Measurements from ENCODE around the gene CEP152.

DNA sequence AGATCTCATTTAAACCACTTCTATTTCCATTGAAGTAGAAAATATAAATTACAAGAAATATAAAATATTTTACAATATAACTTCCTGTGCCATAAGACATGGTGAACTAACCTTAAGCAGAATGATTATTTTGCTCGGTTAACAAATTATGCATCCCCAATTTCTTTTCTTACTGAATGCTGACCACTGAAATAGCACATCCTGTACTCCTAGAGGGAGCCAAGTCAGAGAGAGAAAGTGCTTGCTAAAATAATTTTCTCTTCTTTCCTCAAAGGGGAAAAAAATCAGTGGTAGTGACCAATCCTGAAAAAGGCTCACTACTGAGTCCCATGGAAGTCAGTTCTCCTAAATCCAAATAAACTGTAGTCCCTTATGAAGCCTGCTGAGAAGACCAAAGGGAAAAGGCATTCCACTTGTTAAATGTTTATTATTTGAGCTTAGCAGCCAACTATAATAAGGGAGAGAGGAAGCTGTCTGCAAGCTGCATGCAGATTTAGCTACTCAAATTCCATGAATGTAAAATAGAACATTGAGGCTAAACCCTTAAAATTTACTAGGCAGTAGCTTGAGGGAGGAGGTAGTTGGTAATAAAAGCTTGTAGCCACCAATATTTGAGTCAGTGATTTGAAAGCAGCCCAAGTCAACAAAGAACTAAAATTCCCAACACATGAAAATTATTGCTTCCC lies 33.1 kb downstream of the CEP152 start:
- TF ChIP-seq, protein P1, sequence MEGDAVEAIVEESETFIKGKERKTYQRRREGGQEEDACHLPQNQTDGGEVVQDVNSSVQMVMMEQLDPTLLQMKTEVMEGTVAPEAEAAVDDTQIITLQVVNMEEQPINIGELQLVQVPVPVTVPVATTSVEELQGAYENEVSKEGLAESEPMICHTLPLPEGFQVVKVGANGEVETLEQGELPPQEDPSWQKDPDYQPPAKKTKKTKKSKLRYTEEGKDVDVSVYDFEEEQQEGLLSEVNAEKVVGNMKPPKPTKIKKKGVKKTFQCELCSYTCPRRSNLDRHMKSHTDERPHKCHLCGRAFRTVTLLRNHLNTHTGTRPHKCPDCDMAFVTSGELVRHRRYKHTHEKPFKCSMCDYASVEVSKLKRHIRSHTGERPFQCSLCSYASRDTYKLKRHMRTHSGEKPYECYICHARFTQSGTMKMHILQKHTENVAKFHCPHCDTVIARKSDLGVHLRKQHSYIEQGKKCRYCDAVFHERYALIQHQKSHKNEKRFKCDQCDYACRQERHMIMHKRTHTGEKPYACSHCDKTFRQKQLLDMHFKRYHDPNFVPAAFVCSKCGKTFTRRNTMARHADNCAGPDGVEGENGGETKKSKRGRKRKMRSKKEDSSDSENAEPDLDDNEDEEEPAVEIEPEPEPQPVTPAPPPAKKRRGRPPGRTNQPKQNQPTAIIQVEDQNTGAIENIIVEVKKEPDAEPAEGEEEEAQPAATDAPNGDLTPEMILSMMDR (IDR thresholded peaks at IDR 0.05; ENCODE audit: insufficient read depth, low read length): no peak
- no peak for TF ChIP-seq GABPA (IDR thresholded peaks at IDR 0.05; ENCODE audit: low read depth)
- no peak for TF ChIP-seq POLR2AphosphoS5 (IDR thresholded peaks at IDR 0.05; ENCODE audit: low read depth)
- TF ChIP-seq, protein P2, sequence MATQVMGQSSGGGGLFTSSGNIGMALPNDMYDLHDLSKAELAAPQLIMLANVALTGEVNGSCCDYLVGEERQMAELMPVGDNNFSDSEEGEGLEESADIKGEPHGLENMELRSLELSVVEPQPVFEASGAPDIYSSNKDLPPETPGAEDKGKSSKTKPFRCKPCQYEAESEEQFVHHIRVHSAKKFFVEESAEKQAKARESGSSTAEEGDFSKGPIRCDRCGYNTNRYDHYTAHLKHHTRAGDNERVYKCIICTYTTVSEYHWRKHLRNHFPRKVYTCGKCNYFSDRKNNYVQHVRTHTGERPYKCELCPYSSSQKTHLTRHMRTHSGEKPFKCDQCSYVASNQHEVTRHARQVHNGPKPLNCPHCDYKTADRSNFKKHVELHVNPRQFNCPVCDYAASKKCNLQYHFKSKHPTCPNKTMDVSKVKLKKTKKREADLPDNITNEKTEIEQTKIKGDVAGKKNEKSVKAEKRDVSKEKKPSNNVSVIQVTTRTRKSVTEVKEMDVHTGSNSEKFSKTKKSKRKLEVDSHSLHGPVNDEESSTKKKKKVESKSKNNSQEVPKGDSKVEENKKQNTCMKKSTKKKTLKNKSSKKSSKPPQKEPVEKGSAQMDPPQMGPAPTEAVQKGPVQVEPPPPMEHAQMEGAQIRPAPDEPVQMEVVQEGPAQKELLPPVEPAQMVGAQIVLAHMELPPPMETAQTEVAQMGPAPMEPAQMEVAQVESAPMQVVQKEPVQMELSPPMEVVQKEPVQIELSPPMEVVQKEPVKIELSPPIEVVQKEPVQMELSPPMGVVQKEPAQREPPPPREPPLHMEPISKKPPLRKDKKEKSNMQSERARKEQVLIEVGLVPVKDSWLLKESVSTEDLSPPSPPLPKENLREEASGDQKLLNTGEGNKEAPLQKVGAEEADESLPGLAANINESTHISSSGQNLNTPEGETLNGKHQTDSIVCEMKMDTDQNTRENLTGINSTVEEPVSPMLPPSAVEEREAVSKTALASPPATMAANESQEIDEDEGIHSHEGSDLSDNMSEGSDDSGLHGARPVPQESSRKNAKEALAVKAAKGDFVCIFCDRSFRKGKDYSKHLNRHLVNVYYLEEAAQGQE (IDR thresholded peaks at IDR 0.05; ENCODE audit: insufficient replicate concordance, low read depth): no peak
